ENCODE data around the gene CCL20.

- TF ChIP-seq POLR2A (IDR thresholded peaks at IDR 0.05; ENCODE audit: low read depth, low read length): no peak
- no peak for TF ChIP-seq POLR2AphosphoS5 (IDR thresholded peaks at IDR 0.05; ENCODE audit: low read depth, low read length)
- no peak for TF ChIP-seq TAF1 (IDR thresholded peaks at IDR 0.05; ENCODE audit: borderline replicate concordance, low read depth, low read length)
Measured at GRCh38 chr2:227765788-227766372, 47.8 kb upstream of the CCL20 start.

All from GM12892 (cell line).